ENCODE results near the gene NCEH1. TPM values are rescaled to one million over a fixed set of nuclear protein-coding genes. Genes with fewer than 3 reads are reported as not detected.
"Not testable (repeated sequence)": the region's sequence is repeated elsewhere in the genome, so short reads cannot be mapped to it uniquely, and the experiment has no call there.

Gene NCEH1
- total RNA-seq, 3 donors from 2014 or later: 4.5 to 5.9 (median 4.6) TPM

- no peak overlapping the region for H3K4me3 Mint-ChIP-seq
- peaks cover 7% of the 10 kb centered on the region for H3K4me1 Mint-ChIP-seq (ENCODE audit: low read depth)
These were observed 101.1 kb downstream of the NCEH1 start for GRCh38 chr3:172609750-172610149.

GRCh38 chr3:172608575-172608974 is 102.3 kb downstream of the NCEH1 start:
- H3K27me3 Mint-ChIP-seq (ENCODE audit: low read depth): no peaks in the 10 kb centered on the region
- peaks cover 7% of the 10 kb centered on the region for H3K4me1 Mint-ChIP-seq (ENCODE audit: low read depth)
- DNase-seq (no peak), ATAC-seq (no peak)
- H3K9me3 Mint-ChIP-seq: peaks cover 7% of the 10 kb centered on the region
- no peak overlapping the region for H3K4me3 Mint-ChIP-seq
- peaks cover 1% of the 10 kb centered on the region for H3K36me3 Mint-ChIP-seq (ENCODE audit: insufficient read depth)

More at GRCh38 chr3:172609750-172610149, 101.1 kb downstream of the NCEH1 start:
- ATAC-seq (no peak), DNase-seq (no peak)
- Mint-ChIP-seq H3K36me3 (ENCODE audit: insufficient read depth) (peaks cover 1% of the 10 kb centered on the region), H3K27me3 (ENCODE audit: low read depth) (no peaks in the 10 kb centered on the region), H3K9me3 (peaks cover 7% of the 10 kb centered on the region)

- DNase-seq (no peak), ATAC-seq (peak; percentile 32 to 48)
- Mint-ChIP-seq H3K4me3 (no peak overlapping the region), H3K36me3 (ENCODE audit: insufficient read depth) (peaks cover 1% of the 10 kb centered on the region), H3K4me1 (ENCODE audit: low read depth) (peaks cover 7% of the 10 kb centered on the region), H3K9me3 (peaks cover 7% of the 10 kb centered on the region), H3K27me3 (ENCODE audit: low read depth) (no peaks in the 10 kb centered on the region)
These were observed 103.4 kb downstream of the NCEH1 start for GRCh38 chr3:172607305-172608121.

GRCh38 chr3:172606021-172606420 is 104.8 kb downstream of the NCEH1 start:
- peaks cover 6% of the 10 kb centered on the region for H3K9me3 Mint-ChIP-seq
- peaks cover 1% of the 10 kb centered on the region for H3K36me3 Mint-ChIP-seq (ENCODE audit: insufficient read depth)
- H3K27me3 Mint-ChIP-seq (ENCODE audit: low read depth): no peaks in the 10 kb centered on the region
- DNase-seq: no peak
- H3K4me1 Mint-ChIP-seq (ENCODE audit: low read depth): peaks cover 7% of the 10 kb centered on the region
- no peak overlapping the region for H3K4me3 Mint-ChIP-seq
- no peak for ATAC-seq

- no peak for ATAC-seq
These were observed 105.8 kb downstream of the NCEH1 start for GRCh38 chr3:172604895-172605646.

GRCh38 chr3:172601066-172601832 is 109.6 kb downstream of the NCEH1 start:
- no peaks in the 10 kb centered on the region for H3K36me3 Mint-ChIP-seq (ENCODE audit: insufficient read depth)
- ATAC-seq (no peak), DNase-seq (no peak)
- H3K27me3 Mint-ChIP-seq (ENCODE audit: low read depth): no peaks in the 10 kb centered on the region
- H3K4me3 Mint-ChIP-seq: no peak overlapping the region
- H3K4me1 Mint-ChIP-seq (ENCODE audit: low read depth): peaks cover 3% of the 10 kb centered on the region
- H3K9me3 Mint-ChIP-seq: no peaks in the 10 kb centered on the region

More at GRCh38 chr3:172604895-172605646, 105.8 kb downstream of the NCEH1 start:
- no peak for DNase-seq
- Mint-ChIP-seq H3K9me3 (no peaks in the 10 kb centered on the region), H3K4me1 (ENCODE audit: low read depth) (peaks cover 7% of the 10 kb centered on the region), H3K27me3 (ENCODE audit: low read depth) (no peaks in the 10 kb centered on the region), H3K4me3 (no peak overlapping the region), H3K36me3 (ENCODE audit: insufficient read depth) (no peaks in the 10 kb centered on the region)

GRCh38 chr3:172600644-172601065 is 110.2 kb downstream of the NCEH1 start:
- DNase-seq (no peak), ATAC-seq (no peak)
- H3K36me3 Mint-ChIP-seq (ENCODE audit: insufficient read depth): no peaks in the 10 kb centered on the region
- H3K27me3 Mint-ChIP-seq (ENCODE audit: low read depth): no peaks in the 10 kb centered on the region
- no peak overlapping the region for H3K4me3 Mint-ChIP-seq
- H3K9me3 Mint-ChIP-seq: no peaks in the 10 kb centered on the region
- H3K4me1 Mint-ChIP-seq (ENCODE audit: low read depth): peaks cover 8% of the 10 kb centered on the region

- no peaks in the 10 kb centered on the region for H3K27me3 Mint-ChIP-seq (ENCODE audit: low read depth)
- no peaks in the 10 kb centered on the region for H3K36me3 Mint-ChIP-seq (ENCODE audit: insufficient read depth)
- DNase-seq (no peak), ATAC-seq (no peak)
- no peaks in the 10 kb centered on the region for H3K9me3 Mint-ChIP-seq
- H3K4me3 Mint-ChIP-seq: no peak overlapping the region
- H3K4me1 Mint-ChIP-seq (ENCODE audit: low read depth): peaks cover 25% of the 10 kb centered on the region
These were observed 112.0 kb downstream of the NCEH1 start for GRCh38 chr3:172598904-172599303.

- peak overlapping the region; percentile 78 for H3K4me3 Mint-ChIP-seq
- no peaks in the 10 kb centered on the region for H3K9me3 Mint-ChIP-seq
- ATAC-seq (no peak), DNase-seq (no peak)
- H3K4me1 Mint-ChIP-seq (ENCODE audit: low read depth): peaks cover 49% of the 10 kb centered on the region
- H3K36me3 Mint-ChIP-seq (ENCODE audit: insufficient read depth): no peaks in the 10 kb centered on the region
- no peaks in the 10 kb centered on the region for H3K27me3 Mint-ChIP-seq (ENCODE audit: low read depth)
These were observed 114.5 kb downstream of the NCEH1 start for GRCh38 chr3:172596394-172596706.

GRCh38 chr3:172595664-172596393 is 115.0 kb downstream of the NCEH1 start:
- Mint-ChIP-seq H3K9me3 (peaks cover 3% of the 10 kb centered on the region), H3K4me3 (peak overlapping the region; percentile 78), H3K4me1 (ENCODE audit: low read depth) (peaks cover 55% of the 10 kb centered on the region), H3K27me3 (ENCODE audit: low read depth) (no peaks in the 10 kb centered on the region), H3K36me3 (ENCODE audit: insufficient read depth) (no peaks in the 10 kb centered on the region)
- DNase-seq: peak; percentile 18
- no peak for ATAC-seq

GRCh38 chr3:172594900-172595663 is 115.8 kb downstream of the NCEH1 start:
- not testable (repeated sequence) for H3K27me3 Mint-ChIP-seq (ENCODE audit: low read depth); DNase-seq; ATAC-seq; H3K36me3 Mint-ChIP-seq (ENCODE audit: insufficient read depth)
- peaks cover 62% of the 10 kb centered on the region for H3K4me1 Mint-ChIP-seq (ENCODE audit: low read depth)
- H3K9me3 Mint-ChIP-seq: peaks cover 10% of the 10 kb centered on the region
- peak overlapping the region; percentile 78 for H3K4me3 Mint-ChIP-seq

GRCh38 chr3:172592898-172593669 is 117.8 kb downstream of the NCEH1 start:
- H3K36me3 Mint-ChIP-seq (ENCODE audit: insufficient read depth): peaks cover 2% of the 10 kb centered on the region
- H3K4me1 Mint-ChIP-seq (ENCODE audit: low read depth): peaks cover 68% of the 10 kb centered on the region
- no peak overlapping the region for H3K4me3 Mint-ChIP-seq
- DNase-seq (no peak), ATAC-seq (peak in 1 of 2 donors; percentile 13)
- no peaks in the 10 kb centered on the region for H3K27me3 Mint-ChIP-seq (ENCODE audit: low read depth)
- peaks cover 14% of the 10 kb centered on the region for H3K9me3 Mint-ChIP-seq
